ENCODE measurements around the gene VPS11.

- TF ChIP-seq CTCF (IDR thresholded peaks at IDR 0.05; ENCODE audit: low read depth, low read length) = no peak
- TF ChIP-seq POLR2A (IDR thresholded peaks at IDR 0.05; ENCODE audit: extremely low read depth, insufficient read length) = no peak
These were observed 41.4 kb upstream of the VPS11 start for GRCh38 chr11:119025978-119026766.

Measured in NB4 (cell line).